Vagina (tissue), 2 donors: ENCODE measurements around the gene KIF3B. TPM values are rescaled to one million over a fixed set of nuclear protein-coding genes. Genes with fewer than 3 reads are reported as not detected.
A peak's percentile ranks its signal among the peaks of the same experiment; 100 is the strongest.

Source experiments
- DNase-seq, 2 donors: peaks; one replicate each; pipeline ENCODE4 v3.0.0-alpha.2; 2017; ENCODE audit errors: extremely low spot score in 2 of 2
- H3K27ac ChIP-seq: fragments of 200-600 bp; sonication (generic); one replicate; pipeline ENCODE4 v1.5.1; 2019
- H3K27me3 ChIP-seq: fragments of 200-600 bp; sonication (generic); one replicate; pipeline ENCODE4 v1.5.1; 2019
- H3K36me3 ChIP-seq, 2 donors: fragments of 200-600 bp; sonication (generic); one replicate each; pipeline ENCODE4 v1.5.1; 2017 to 2019
- H3K4me1 ChIP-seq: fragments of 200-600 bp; sonication (generic); one replicate; pipeline ENCODE4 v1.5.1; 2019
- H3K4me3 ChIP-seq, 2 donors: fragments of 200-600 bp; sonication (generic); 1 replicate in 1 of 2; 2 replicates in 1 of 2; pipeline ENCODE4 v1.5.1; 2016 to 2019
- H3K9me3 ChIP-seq: fragments of 200-600 bp; sonication (generic); one replicate; pipeline ENCODE4 v1.5.1; 2019
- POLR2A ChIP-seq, 2 donors: fragments of 450-650 bp; IDR thresholded peaks; one replicate each; pipeline ENCODE4 v1.6.1; 2017; ENCODE audit warnings: antibody characterized with exemption in 2 of 2, mild to moderate bottlenecking in 2 of 2, moderate library complexity in 2 of 2
- POLR2AphosphoS5 ChIP-seq, 2 donors: sonication (generic); formaldehyde crosslinking; IDR thresholded peaks; one replicate each; pipeline ENCODE4 v1.9.0; 2017; ENCODE audit warnings: antibody characterized with exemption in 2 of 2, mild to moderate bottlenecking in 2 of 2, low read depth in 1 of 2; ENCODE audit not compliant: insufficient read depth in 1 of 2
- intact Hi-C: fragments of 100-400 bp; cut with DNase I; formaldehyde crosslinking; loops from one replicate; pipeline ENCODE4 v1.15.1; 2023
- total RNA-seq: library from RNA; depleted of rRNA; stranded (reverse); fragments of >200 nt; gene quantifications from one replicate; pipeline ENCODE4 v1.2.3, GENCODE V29; 2016
- TF ChIP-seq, protein P1 (sequence below), 3 experiments: fragments of 450-650 bp in 2 of 3; fragments of 200-600 bp in 1 of 3; sonication (generic) in 1 of 3; IDR thresholded peaks; one replicate each; pipeline ENCODE4 v1.5.1; 2017 to 2019; ENCODE audit warnings: antibody characterized with exemption in 3 of 3, mild to moderate bottlenecking in 2 of 3, moderate library complexity in 2 of 3

Gene KIF3B
- total RNA-seq, 1 donor from 2014 or later = 16.2 TPM

DNA sequence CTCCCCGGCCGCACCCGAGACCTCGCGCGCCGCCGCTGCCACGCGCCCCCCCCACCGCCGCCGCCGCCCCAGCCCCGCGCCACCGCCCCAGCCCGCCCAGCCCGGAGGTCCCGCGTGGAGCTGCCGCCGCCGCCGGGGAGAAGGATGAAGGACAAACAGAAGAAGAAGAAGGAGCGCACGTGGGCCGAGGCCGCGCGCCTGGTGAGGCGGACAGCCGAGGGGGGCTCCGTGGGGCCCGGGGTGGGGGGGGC lies 81.1 kb downstream of the KIF3B start:
- Histone ChIP-seq H3K27ac (peak overlapping the region; percentile 96), H3K4me1 (peaks cover 56% of the 10 kb centered on the region), H3K27me3 (no peaks in the 10 kb centered on the region), H3K36me3 (no peaks in the 10 kb centered on the region), H3K4me3 (peak overlapping the region; percentile 67 to 85), H3K9me3 (no peaks in the 10 kb centered on the region)
- DNase-seq = no peak
- TF ChIP-seq, protein P1, sequence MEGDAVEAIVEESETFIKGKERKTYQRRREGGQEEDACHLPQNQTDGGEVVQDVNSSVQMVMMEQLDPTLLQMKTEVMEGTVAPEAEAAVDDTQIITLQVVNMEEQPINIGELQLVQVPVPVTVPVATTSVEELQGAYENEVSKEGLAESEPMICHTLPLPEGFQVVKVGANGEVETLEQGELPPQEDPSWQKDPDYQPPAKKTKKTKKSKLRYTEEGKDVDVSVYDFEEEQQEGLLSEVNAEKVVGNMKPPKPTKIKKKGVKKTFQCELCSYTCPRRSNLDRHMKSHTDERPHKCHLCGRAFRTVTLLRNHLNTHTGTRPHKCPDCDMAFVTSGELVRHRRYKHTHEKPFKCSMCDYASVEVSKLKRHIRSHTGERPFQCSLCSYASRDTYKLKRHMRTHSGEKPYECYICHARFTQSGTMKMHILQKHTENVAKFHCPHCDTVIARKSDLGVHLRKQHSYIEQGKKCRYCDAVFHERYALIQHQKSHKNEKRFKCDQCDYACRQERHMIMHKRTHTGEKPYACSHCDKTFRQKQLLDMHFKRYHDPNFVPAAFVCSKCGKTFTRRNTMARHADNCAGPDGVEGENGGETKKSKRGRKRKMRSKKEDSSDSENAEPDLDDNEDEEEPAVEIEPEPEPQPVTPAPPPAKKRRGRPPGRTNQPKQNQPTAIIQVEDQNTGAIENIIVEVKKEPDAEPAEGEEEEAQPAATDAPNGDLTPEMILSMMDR (IDR thresholded peaks at IDR 0.05) = no peak
- TF ChIP-seq POLR2AphosphoS5 (IDR thresholded peaks at IDR 0.05; ENCODE audit: insufficient read depth in 1 of 2, low read depth in 1 of 2) (no peak), POLR2A (IDR thresholded peaks at IDR 0.05) (no peak)
- intact Hi-C loops = loop anchor here (5.0 kb wide), 1 partner anchor 124 kb away; no protein-coding TSS in a partner anchor

DNA sequence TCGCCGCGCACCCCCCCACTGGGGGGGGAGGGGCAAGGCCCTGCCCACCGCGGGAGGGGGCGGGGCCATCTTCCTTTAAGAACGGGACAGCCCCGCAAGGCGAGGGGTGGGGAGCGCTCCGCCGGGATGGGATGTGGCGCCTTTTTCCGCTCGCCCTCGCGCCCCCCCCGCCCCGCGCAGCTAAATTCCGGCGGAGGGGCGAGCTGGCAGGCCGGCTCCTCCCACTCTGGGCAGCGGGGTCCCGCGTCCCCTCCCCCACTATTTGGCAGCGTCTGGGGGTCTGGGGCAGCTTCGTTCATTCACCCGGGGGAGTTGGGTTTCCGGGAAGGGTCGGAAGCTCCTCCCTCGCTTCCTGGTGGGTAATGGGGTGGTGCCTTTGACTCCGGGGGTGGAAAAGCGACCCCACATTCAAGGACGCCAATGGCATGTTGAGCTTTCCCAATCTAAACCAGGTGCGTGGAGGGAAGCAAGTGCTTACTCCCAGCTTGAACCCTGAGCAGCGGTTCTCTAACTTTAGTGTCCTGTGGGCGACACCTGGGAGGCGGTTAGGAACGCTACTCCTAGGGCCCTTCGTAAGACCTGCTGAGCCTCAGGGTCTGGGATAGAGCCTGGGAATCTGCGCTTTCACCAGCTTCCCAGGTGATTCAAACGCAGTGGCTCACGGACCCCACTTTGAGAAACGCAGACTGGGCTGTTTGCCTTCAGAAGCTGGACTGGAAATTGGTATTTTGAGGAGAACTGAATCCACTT lies 81.6 kb downstream of the KIF3B start:
- intact Hi-C loops = loop anchor here (5.0 kb wide), 1 partner anchor 123 kb away; no protein-coding TSS in a partner anchor
- Histone ChIP-seq H3K27me3 (no peaks in the 10 kb centered on the region), H3K9me3 (no peaks in the 10 kb centered on the region), H3K4me3 (peak overlapping the region; percentile 67 to 85), H3K36me3 (no peaks in the 10 kb centered on the region), H3K27ac (peak overlapping the region; percentile 96), H3K4me1 (peaks cover 61% of the 10 kb centered on the region)
- TF ChIP-seq POLR2AphosphoS5 (IDR thresholded peaks at IDR 0.05; ENCODE audit: insufficient read depth in 1 of 2, low read depth in 1 of 2) (peak; percentile 16 to 58), POLR2A (IDR thresholded peaks at IDR 0.05) (peak in 1 of 2 donors; percentile 31)
- TF ChIP-seq, protein P1 (IDR thresholded peaks at IDR 0.05) = no peak
- DNase-seq = no peak

DNA sequence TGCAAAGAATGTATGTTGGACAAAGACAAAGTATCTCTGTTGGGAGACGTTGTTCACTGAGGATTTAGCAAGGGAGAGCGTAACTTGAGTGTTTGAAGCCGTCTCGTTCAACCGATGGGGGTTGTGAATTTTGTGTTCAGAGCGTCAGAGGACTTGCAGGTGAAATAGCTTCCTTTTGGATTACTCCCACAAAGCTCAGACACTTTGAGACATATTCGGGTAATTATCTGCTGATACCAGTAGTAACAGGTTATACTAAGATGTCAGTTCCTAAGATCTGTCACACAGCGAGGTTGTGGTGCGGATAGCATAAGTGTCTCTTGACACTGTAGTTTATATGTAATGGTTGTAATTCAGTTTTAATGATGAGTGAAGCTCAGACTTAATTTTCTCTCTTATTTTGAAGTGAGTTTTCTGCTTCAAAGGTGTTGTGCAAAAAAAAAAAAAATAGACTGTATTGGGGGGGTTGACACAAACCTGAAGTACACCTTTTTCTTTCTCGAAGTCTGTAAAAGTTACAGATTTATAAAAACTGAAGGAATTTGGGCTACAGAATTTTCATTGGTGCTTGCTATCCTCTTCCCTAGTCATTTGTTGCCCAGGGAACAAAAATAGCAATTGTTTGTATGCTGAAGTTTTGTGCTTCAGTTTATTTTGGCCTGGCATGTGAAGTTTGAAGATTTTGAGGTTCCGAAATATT lies 82.3 kb downstream of the KIF3B start:
- Histone ChIP-seq H3K9me3 (no peaks in the 10 kb centered on the region), H3K27me3 (no peaks in the 10 kb centered on the region), H3K36me3 (no peaks in the 10 kb centered on the region), H3K4me1 (peaks cover 68% of the 10 kb centered on the region), H3K4me3 (peak overlapping the region; percentile 67 to 85), H3K27ac (peak overlapping the region; percentile 96)
- TF ChIP-seq POLR2AphosphoS5 (IDR thresholded peaks at IDR 0.05; ENCODE audit: insufficient read depth in 1 of 2, low read depth in 1 of 2) (no peak), POLR2A (IDR thresholded peaks at IDR 0.05) (no peak)
- TF ChIP-seq, protein P1 (IDR thresholded peaks at IDR 0.05) = no peak
- DNase-seq = no peak
- intact Hi-C loops = loop anchor here (5.0 kb wide), 1 partner anchor 123 kb away; no protein-coding TSS in a partner anchor

DNA sequence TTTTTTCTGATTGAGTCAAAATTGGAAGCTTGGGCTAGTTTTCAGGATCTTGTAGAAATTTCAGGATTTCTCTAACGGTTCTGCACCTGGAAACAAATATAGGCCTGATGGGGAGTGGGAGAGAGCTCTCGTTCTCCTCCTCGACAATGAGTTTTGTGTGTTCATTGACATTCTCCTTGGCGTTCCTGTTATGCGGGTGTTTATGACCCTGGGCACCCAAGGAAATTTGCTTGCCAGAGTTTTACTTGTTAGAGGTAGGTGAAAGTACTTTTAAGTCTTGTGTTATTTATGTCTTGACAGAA lies 82.8 kb downstream of the KIF3B start:
- Histone ChIP-seq H3K36me3 (no peaks in the 10 kb centered on the region), H3K27ac (no peak overlapping the region), H3K9me3 (no peaks in the 10 kb centered on the region), H3K4me3 (peak overlapping the region; percentile 67 to 85), H3K27me3 (no peaks in the 10 kb centered on the region), H3K4me1 (peaks cover 73% of the 10 kb centered on the region)
- no peak for DNase-seq
- no peak for TF ChIP-seq POLR2A (IDR thresholded peaks at IDR 0.05)
- intact Hi-C loops = no loop called here

DNA sequence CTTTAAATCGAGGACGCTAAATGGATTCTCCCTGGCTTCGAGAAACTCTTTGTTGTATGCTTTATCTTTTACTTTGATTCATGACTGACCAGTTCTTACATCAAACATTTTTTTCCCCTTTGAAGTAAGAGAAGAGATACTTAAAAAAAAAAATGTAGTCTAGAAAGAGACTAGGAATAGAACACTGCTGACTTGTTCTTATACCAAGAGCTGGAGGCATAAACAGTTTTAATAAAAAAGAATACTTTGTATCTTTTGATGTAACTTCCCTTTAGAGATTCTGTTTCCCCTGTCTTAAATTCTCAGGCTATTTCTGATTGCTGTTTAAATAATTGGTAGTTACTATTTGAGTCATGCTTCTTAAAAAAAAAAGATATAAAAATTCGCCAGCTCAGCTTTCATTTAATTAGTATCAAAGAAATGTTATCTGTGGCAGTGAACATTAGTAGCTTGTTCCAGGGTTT lies 85.5 kb downstream of the KIF3B start:
- DNase-seq = no peak
- Histone ChIP-seq H3K4me1 (peaks cover 86% of the 10 kb centered on the region), H3K4me3 (no peak overlapping the region), H3K9me3 (no peaks in the 10 kb centered on the region), H3K27ac (no peak overlapping the region), H3K27me3 (no peaks in the 10 kb centered on the region), H3K36me3 (no peaks in the 10 kb centered on the region)
- no peak for TF ChIP-seq POLR2A (IDR thresholded peaks at IDR 0.05)
- TF ChIP-seq POLR2AphosphoS5 (IDR thresholded peaks at IDR 0.05; ENCODE audit: insufficient read depth in 1 of 2, low read depth in 1 of 2) = no peak
- TF ChIP-seq, protein P1 (IDR thresholded peaks at IDR 0.05) = no peak
- intact Hi-C loops = no loop called here
